HEK293T (cell line): ENCODE measurements around the gene TMEM145.

Experiments used
- NFRKB ChIP-seq: fragments of 450-650 bp; IDR thresholded peaks from 2 replicates; pipeline ENCODE4 v1.6.1; 2016; ENCODE audit warnings: mild to moderate bottlenecking, moderate library complexity
- SP1 ChIP-seq: fragments of 450-650 bp; IDR thresholded peaks from 2 replicates; pipeline ENCODE4 v1.6.1; 2017

DNA sequence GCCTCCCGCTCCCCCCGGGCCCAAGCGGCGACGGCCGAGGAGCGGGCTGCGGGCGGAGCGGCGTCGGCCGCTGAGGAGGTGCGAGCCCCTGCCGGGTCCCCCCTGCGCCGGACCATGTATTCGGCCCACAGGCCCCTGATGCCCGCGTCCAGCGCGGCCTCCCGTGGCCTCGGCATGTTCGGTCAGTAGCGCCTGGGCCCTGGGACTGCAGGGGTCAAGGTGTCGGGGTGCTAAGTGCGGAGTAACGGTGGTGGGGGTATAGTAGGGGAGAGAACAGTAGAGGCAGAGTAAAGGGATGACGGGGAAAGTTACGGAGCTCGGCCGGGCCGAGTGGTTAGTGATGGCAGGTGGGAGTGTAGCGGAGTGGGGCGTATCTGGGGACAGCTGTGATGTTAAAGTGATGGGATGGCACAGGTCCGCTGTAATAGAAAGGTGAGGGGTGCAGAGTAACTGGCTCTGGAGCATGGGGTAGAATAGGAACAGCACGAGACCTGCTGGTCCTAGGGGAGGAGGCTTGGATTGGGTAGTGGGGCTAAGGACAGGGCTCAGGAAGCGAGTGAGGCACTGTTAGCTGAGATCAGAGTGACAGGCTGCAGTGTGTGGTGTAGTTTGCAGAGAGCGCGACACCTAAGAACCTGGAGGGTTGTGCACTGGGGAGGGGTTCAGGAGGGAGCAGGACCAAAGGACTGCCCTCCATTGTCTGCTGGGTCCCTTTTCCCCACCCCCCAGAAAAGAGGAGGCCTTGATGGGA lies 28.3 kb upstream of the TMEM145 start:
- TF ChIP-seq SP1, result no peak
- no peak for TF ChIP-seq NFRKB
